ENCODE measurements around the gene CASK.
A peak's percentile ranks its signal among the peaks of the same experiment; 100 is the strongest.

Gene CASK

DNA sequence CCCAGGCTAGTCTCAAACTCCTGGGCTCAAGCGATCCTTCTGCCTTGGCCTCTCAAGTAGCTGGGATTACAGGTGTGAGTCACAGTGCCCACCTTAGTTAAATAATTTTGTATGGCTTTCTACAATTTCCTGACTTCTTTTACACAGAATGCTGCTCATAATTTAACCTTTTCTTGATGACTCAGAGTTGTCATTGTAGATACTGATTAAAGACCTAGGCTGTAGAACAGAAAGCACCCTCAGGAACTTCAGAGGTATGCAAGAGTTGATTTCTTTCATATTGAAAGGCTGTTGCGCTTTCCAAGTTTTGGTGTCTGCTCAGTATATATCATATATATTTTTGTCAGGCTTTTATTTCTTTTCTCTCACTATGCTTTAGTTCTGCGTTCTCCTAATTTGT lies 255.7 kb downstream of the CASK start:
- DNase-seq (ENCODE audit: low read depth): no peak
- TF ChIP-seq, protein P1, sequence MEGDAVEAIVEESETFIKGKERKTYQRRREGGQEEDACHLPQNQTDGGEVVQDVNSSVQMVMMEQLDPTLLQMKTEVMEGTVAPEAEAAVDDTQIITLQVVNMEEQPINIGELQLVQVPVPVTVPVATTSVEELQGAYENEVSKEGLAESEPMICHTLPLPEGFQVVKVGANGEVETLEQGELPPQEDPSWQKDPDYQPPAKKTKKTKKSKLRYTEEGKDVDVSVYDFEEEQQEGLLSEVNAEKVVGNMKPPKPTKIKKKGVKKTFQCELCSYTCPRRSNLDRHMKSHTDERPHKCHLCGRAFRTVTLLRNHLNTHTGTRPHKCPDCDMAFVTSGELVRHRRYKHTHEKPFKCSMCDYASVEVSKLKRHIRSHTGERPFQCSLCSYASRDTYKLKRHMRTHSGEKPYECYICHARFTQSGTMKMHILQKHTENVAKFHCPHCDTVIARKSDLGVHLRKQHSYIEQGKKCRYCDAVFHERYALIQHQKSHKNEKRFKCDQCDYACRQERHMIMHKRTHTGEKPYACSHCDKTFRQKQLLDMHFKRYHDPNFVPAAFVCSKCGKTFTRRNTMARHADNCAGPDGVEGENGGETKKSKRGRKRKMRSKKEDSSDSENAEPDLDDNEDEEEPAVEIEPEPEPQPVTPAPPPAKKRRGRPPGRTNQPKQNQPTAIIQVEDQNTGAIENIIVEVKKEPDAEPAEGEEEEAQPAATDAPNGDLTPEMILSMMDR (conservative IDR thresholded peaks at IDR 0.05; ENCODE audit: control insufficient read depth, insufficient read depth, low read depth, low read length): no peak
- H3K4me3 ChIP-seq (ENCODE audit: control insufficient read depth, low read depth, low read length): no peak overlapping the region

- TF ChIP-seq, protein P1 (conservative IDR thresholded peaks at IDR 0.05; ENCODE audit: control insufficient read depth, insufficient read depth, low read depth, low read length): no peak
- peak; percentile 17 for DNase-seq (ENCODE audit: low read depth)
- no peak overlapping the region for H3K4me3 ChIP-seq (ENCODE audit: control insufficient read depth, low read depth, low read length)
These were observed 257.1 kb downstream of the CASK start for GRCh38 chrX:41666251-41666650.

DNA sequence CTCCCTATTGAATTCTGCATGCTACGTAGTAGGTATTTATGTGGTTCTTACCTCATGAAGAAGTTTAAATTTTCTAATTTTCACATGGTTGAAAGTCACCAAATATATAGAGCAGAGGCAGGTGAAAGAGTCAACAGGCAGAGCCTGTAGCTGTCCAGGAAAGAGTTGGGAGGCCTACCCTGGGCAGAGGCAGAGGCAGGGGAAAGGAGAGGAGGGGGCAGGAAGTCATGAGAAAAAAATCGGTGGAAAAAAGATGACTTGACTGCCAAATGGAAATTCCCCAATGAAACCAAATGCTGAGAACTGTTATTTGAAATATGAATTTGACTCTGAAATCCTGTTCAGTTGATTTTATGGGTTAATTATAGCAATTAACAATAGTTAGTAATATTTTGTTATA lies 257.7 kb downstream of the CASK start:
- TF ChIP-seq, protein P1 (conservative IDR thresholded peaks at IDR 0.05; ENCODE audit: control insufficient read depth, insufficient read depth, low read depth, low read length): no peak
- H3K4me3 ChIP-seq (ENCODE audit: control insufficient read depth, low read depth, low read length): no peak overlapping the region
- DNase-seq (ENCODE audit: low read depth): no peak

DNA sequence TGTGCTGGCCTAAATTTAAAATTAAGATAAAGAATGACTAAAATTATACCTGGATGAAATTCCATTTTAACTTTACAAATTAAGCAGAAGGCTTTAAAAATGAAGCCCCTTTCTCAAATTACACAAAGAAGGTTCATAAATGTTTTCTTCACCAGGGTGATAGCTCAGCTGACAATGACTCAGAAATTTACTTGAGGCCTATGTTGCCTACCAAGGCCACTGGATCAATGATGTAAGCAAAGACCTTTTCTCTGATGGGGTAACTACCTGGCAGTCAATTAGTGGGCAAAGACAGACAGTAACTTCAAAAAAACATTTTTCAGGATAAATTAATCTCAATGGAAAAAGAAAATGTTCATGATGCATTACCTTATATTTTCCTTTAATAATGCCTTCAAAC lies 258.4 kb downstream of the CASK start:
- peak; percentile 25 for DNase-seq (ENCODE audit: low read depth)
- TF ChIP-seq, protein P1 (conservative IDR thresholded peaks at IDR 0.05; ENCODE audit: control insufficient read depth, insufficient read depth, low read depth, low read length): no peak
- no peak overlapping the region for H3K4me3 ChIP-seq (ENCODE audit: control insufficient read depth, low read depth, low read length)

DNA sequence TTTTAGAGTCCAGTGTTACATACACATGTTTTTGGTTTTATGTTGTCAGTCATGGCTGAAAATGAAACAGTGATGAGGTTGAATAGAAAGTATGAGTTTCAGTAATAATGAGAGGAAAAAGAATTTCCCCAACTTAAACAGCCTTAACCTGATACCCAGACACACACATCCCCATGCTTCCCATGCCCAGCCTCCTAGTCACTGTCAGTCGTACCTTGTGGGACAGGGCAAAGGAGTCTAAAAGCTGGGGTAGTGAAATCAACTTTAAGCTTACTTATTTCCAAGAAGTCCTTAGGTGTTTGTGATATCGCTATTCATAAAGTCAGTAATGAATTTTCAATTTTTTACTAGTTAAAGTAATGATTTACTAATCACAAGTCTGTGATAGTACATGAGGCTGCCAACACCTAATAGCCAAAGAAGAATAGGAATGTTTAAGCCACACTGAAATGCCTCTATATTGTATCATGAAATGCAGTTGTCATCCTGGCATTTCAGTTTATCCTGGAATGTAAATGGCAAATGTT lies 258.9 kb downstream of the CASK start:
- no peak overlapping the region for H3K4me3 ChIP-seq (ENCODE audit: control insufficient read depth, low read depth, low read length)
- TF ChIP-seq, protein P1 (conservative IDR thresholded peaks at IDR 0.05; ENCODE audit: control insufficient read depth, insufficient read depth, low read depth, low read length): no peak
- no peak for DNase-seq (ENCODE audit: low read depth)

- TF ChIP-seq, protein P1 (conservative IDR thresholded peaks at IDR 0.05; ENCODE audit: control insufficient read depth, insufficient read depth, low read depth, low read length): no peak
- DNase-seq (ENCODE audit: low read depth): peak; percentile 52
- H3K4me3 ChIP-seq (ENCODE audit: control insufficient read depth, low read depth, low read length): no peak overlapping the region
These were observed 261.8 kb downstream of the CASK start for GRCh38 chrX:41661366-41662095.

Measured in fibroblast of mammary gland (primary cell).